ENCODE data around the gene AGPAT4.
A peak's percentile ranks its signal among the peaks of the same experiment; 100 is the strongest.

- peak; percentile 51 for TF ChIP-seq CTCF (IDR thresholded peaks at IDR 0.05)
- no peak for TF ChIP-seq YY1 (IDR thresholded peaks at IDR 0.05; ENCODE audit: low read depth)
- no peak for TF ChIP-seq EZH2phosphoT487 (IDR thresholded peaks at IDR 0.05; ENCODE audit: borderline replicate concordance, low read depth)
- TF ChIP-seq POLR2AphosphoS5 (IDR thresholded peaks at IDR 0.05; ENCODE audit: low read depth, low read length): no peak
- no peak for TF ChIP-seq FOXM1 (IDR thresholded peaks at IDR 0.05; ENCODE audit: low read depth)
- TF ChIP-seq USF1 (IDR thresholded peaks at IDR 0.05; ENCODE audit: borderline replicate concordance, low read depth): no peak
- no peak for TF ChIP-seq JUND (IDR thresholded peaks at IDR 0.05)
Measured at GRCh38 chr6:161101517-161101916, 172.3 kb downstream of the AGPAT4 start.
